Neural cell (in vitro differentiated cells): Measurements from ENCODE around the gene FAR2. TPM values are rescaled to one million over a fixed set of nuclear protein-coding genes. Genes with fewer than 3 reads are reported as not detected.

Experiments
- H2AFZ ChIP-seq: fragments of 200-600, 300-800 bp; sonication (generic), shearing (Covaris generic); 2 replicates; pipeline ENCODE4 v1.6.0; 2014; ENCODE audit warnings: low read depth, mild to moderate bottlenecking, antibody characterized with exemption, low read length, moderate library complexity
- H3F3A ChIP-seq: fragments of 200-600 bp; shearing (Covaris generic); 2 replicates; pipeline ENCODE4 v1.6.1; 2016; ENCODE audit warnings: mild to moderate bottlenecking, moderate library complexity, mixed read lengths, antibody characterized with exemption, low read length; ENCODE audit not compliant: insufficient read depth, poor library complexity, severe bottlenecking
- H3K27ac ChIP-seq: fragments of 200-600, 300-800 bp; sonication (generic), shearing (Covaris generic); 2 replicates; pipeline ENCODE4 v1.5.1; 2014; ENCODE audit warnings: mild to moderate bottlenecking, low read length, moderate library complexity
- H3K27me3 ChIP-seq: fragments of 300-800, 200-600 bp; sonication (generic), shearing (Covaris generic); 2 replicates; pipeline ENCODE4 v1.6.0; 2014; ENCODE audit warnings: mild to moderate bottlenecking, low read depth, low read length, moderate library complexity; ENCODE audit not compliant: insufficient read depth
- H3K36me3 ChIP-seq: fragments of 300-800, 200-600 bp; sonication (generic), shearing (Covaris generic); 2 replicates; pipeline ENCODE4 v1.5.1; 2014; ENCODE audit warnings: mild to moderate bottlenecking, antibody characterized with exemption, low read length, moderate library complexity; ENCODE audit not compliant: insufficient read depth
- H3K4me2 ChIP-seq: fragments of 300-800, 200-600 bp; sonication (generic), shearing (Covaris generic); 2 replicates; pipeline ENCODE4 v1.6.0; 2014; ENCODE audit warnings: mild to moderate bottlenecking, low read length
- H3K4me3 ChIP-seq: fragments of 300-800, 200-600 bp; sonication (generic), shearing (Covaris generic); 2 replicates; pipeline ENCODE4 v1.5.1; 2014; ENCODE audit warnings: mild to moderate bottlenecking, low read length, moderate library complexity
- H3K79me2 ChIP-seq: fragments of 200-600 bp; shearing (Covaris generic); replicated peaks from 2 replicates; pipeline ENCODE4 v1.6.0; 2014; ENCODE audit warnings: mild to moderate bottlenecking, low read length, moderate library complexity; ENCODE audit not compliant: insufficient read depth
- H3K9ac ChIP-seq: fragments of 300-800, 200-600 bp; sonication (generic), shearing (Covaris generic); 2 replicates; pipeline ENCODE4 v1.6.1; 2016; ENCODE audit warnings: mild to moderate bottlenecking, low read length, mixed read lengths
- H3K9me2 ChIP-seq: fragments of 200-600 bp; shearing (Covaris generic); 2 replicates; pipeline ENCODE4 v1.6.1; 2016; ENCODE audit warnings: mild to moderate bottlenecking, low read length, mixed read lengths; ENCODE audit not compliant: insufficient read depth
- H3K9me3 ChIP-seq: fragments of 200-600, 300-800 bp; sonication (generic), shearing (Covaris generic); 2 replicates; pipeline ENCODE4 v1.6.1; 2016; ENCODE audit warnings: mild to moderate bottlenecking, mixed run types, low read length, moderate library complexity, mixed read lengths
- H4K20me1 ChIP-seq: fragments of 200-600 bp; shearing (Covaris generic); 2 replicates; pipeline ENCODE4 v1.6.1; 2016; ENCODE audit warnings: mild to moderate bottlenecking, mixed run types; ENCODE audit not compliant: insufficient read depth
- CTCF ChIP-seq: fragments of 450-650 bp; IDR thresholded peaks from 2 replicates; pipeline ENCODE4 v1.5.1; 2014; ENCODE audit warnings: antibody characterized with exemption, mild to moderate bottlenecking, moderate library complexity; ENCODE audit not compliant: poor library complexity, severe bottlenecking
- EP300 ChIP-seq: fragments of 450-650 bp; conservative IDR thresholded peaks from 2 replicates; pipeline ENCODE4 v1.6.1; 2014; ENCODE audit warnings: antibody characterized with exemption, mild to moderate bottlenecking, moderate library complexity; ENCODE audit not compliant: poor library complexity, severe bottlenecking
- EZH2 ChIP-seq: fragments of 200-600, 300-800 bp; shearing (Covaris generic), sonication (generic); IDR thresholded peaks from 2 replicates; pipeline ENCODE4 v1.6.1; 2014; ENCODE audit warnings: antibody characterized with exemption, low read length, borderline replicate concordance, mild to moderate bottlenecking; ENCODE audit not compliant: insufficient read depth, poor library complexity, severe bottlenecking
- POLR2AphosphoS5 ChIP-seq: IDR thresholded peaks from 2 replicates; pipeline ENCODE4 v1.6.1; 2012
- RAD21 ChIP-seq: fragments of 450-650 bp; conservative IDR thresholded peaks from 2 replicates; pipeline ENCODE4 v1.6.1; 2014; ENCODE audit warnings: antibody characterized with exemption, mild to moderate bottlenecking, moderate library complexity
- REST ChIP-seq: IDR thresholded peaks from 2 replicates; pipeline ENCODE4 v1.6.1; 2012; ENCODE audit warnings: borderline replicate concordance
- SMC3 ChIP-seq: fragments of 450-650 bp; conservative IDR thresholded peaks from 2 replicates; pipeline ENCODE4 v1.6.1; 2014; ENCODE audit warnings: antibody characterized with exemption, mild to moderate bottlenecking, moderate library complexity; ENCODE audit not compliant: poor library complexity
- TAF1 ChIP-seq: IDR thresholded peaks from 2 replicates; pipeline ENCODE4 v1.6.1; 2012; ENCODE audit warnings: low read depth
- polyA plus RNA-seq: library from polyadenylated mRNA; depleted of rRNA; stranded (reverse); fragments of >200 nt; gene quantifications from 2 replicates; pipeline ENCODE4 v1.2.3, GENCODE V29; 2014

The FAR2 gene
- polyA plus RNA-seq, 1 donor from 2014 or later, result 0.99 TPM

- no peak overlapping the region for H3K27ac ChIP-seq
- TF ChIP-seq POLR2AphosphoS5, result no peak
- no peak for TF ChIP-seq CTCF
- TF ChIP-seq SMC3, result no peak
- TF ChIP-seq TAF1, result no peak
- no peak overlapping the region for H3K9ac ChIP-seq
- no peaks in the 10 kb centered on the region for H3K27me3 ChIP-seq
- H3K79me2 ChIP-seq, result no peaks in the 10 kb centered on the region
- no peaks in the 10 kb centered on the region for H3K9me3 ChIP-seq
- H3K4me3 ChIP-seq, result no peak overlapping the region
- H3K36me3 ChIP-seq, result no peaks in the 10 kb centered on the region
- H4K20me1 ChIP-seq, result no peaks in the 10 kb centered on the region
- H3K9me2 ChIP-seq, result no peaks in the 10 kb centered on the region
- H2AFZ ChIP-seq, result no peak overlapping the region
- H3F3A ChIP-seq, result no peaks in the 10 kb centered on the region
- H3K4me2 ChIP-seq, result no peak overlapping the region
These were observed 133.1 kb downstream of the FAR2 start for GRCh38 chr12:29282031-29282816.

GRCh38 chr12:29283969-29284700, 135.1 kb downstream of the FAR2 start:
- TF ChIP-seq TAF1, result no peak
- TF ChIP-seq REST, result no peak
- no peak overlapping the region for H2AFZ ChIP-seq
- H3K79me2 ChIP-seq, result no peaks in the 10 kb centered on the region
- H4K20me1 ChIP-seq, result no peaks in the 10 kb centered on the region
- no peak overlapping the region for H3K27ac ChIP-seq
- no peaks in the 10 kb centered on the region for H3K27me3 ChIP-seq
- H3K9me3 ChIP-seq, result no peaks in the 10 kb centered on the region
- no peak overlapping the region for H3K4me2 ChIP-seq
- H3K36me3 ChIP-seq, result no peaks in the 10 kb centered on the region
- H3K9me2 ChIP-seq, result no peaks in the 10 kb centered on the region
- no peak overlapping the region for H3K4me3 ChIP-seq
- no peaks in the 10 kb centered on the region for H3F3A ChIP-seq
- H3K9ac ChIP-seq, result no peak overlapping the region

- Histone ChIP-seq H3K4me2 (no peak overlapping the region), H4K20me1 (no peaks in the 10 kb centered on the region), H3K4me3 (no peak overlapping the region), H3K9me3 (no peaks in the 10 kb centered on the region), H2AFZ (no peak overlapping the region), H3K27ac (no peak overlapping the region), H3K9me2 (no peaks in the 10 kb centered on the region), H3K36me3 (no peaks in the 10 kb centered on the region), H3F3A (no peaks in the 10 kb centered on the region), H3K27me3 (no peaks in the 10 kb centered on the region), H3K79me2 (no peaks in the 10 kb centered on the region), H3K9ac (no peak overlapping the region)
- no peak for TF ChIP-seq RAD21
- no peak for TF ChIP-seq POLR2AphosphoS5
- TF ChIP-seq REST, result no peak
- TF ChIP-seq SMC3, result no peak
- no peak for TF ChIP-seq EZH2
- TF ChIP-seq TAF1, result no peak
- no peak for TF ChIP-seq EP300
These were observed 137.2 kb downstream of the FAR2 start for GRCh38 chr12:29286081-29286790.
